Common myeloid progenitor, CD34-positive (primary cell): Measurements from ENCODE around the gene EDNRA.

Experiments used
- CTCF ChIA-PET: fragments of 350-600 bp; sonication (Branson Sonifier 250); formaldehyde crosslinking; loops from one replicate; lab custom pipeline; 2021; ENCODE audit warnings: antibody characterized with exemption; lab: Charles Lee
- POLR2A ChIA-PET: fragments of 350-600 bp; sonication (Branson Sonifier 250); formaldehyde crosslinking; loops from one replicate; lab custom pipeline; 2021; ENCODE audit warnings: antibody characterized with exemption; lab: Charles Lee
- DNase-seq, 3 donors: peaks; one replicate each; pipeline versions ENCODE4 v3.0.0 to v3.0.0-alpha.2; 2013
- H3K27ac ChIP-seq, 2 experiments: 1 replicate in 1 of 2; 2 replicates in 1 of 2; pipeline ENCODE4 v1.7.0; 2013; ENCODE audit warnings: inconsistent platforms in 2 of 2, low read length in 2 of 2, mild to moderate bottlenecking in 2 of 2, low read depth in 1 of 2, moderate library complexity in 1 of 2; ENCODE audit not compliant: severe bottlenecking in 2 of 2, insufficient read depth in 1 of 2, poor library complexity in 1 of 2
- H3K27me3 ChIP-seq, 5 experiments: replicated peaks in 2 of 5; 1 replicate in 3 of 5; 2 replicates in 2 of 5; pipeline versions ENCODE4 v1.6.1 to v1.7.0; 2013; ENCODE audit warnings: low read length in 4 of 5, mild to moderate bottlenecking in 2 of 5, moderate library complexity in 2 of 5, inconsistent platforms in 1 of 5; ENCODE audit not compliant: insufficient read depth in 5 of 5, control insufficient read depth in 4 of 5
- H3K36me3 ChIP-seq, 4 experiments: 1 replicate in 2 of 4; 2 replicates in 2 of 4; pipeline versions ENCODE4 v1.6.1 to v1.7.0; 2013; ENCODE audit warnings: low read length in 3 of 4, control low read depth in 1 of 4, mild to moderate bottlenecking in 1 of 4; ENCODE audit not compliant: control insufficient read depth in 4 of 4, insufficient read depth in 4 of 4
- H3K4me1 ChIP-seq, 4 experiments: 1 replicate in 3 of 4; 2 replicates in 1 of 4; pipeline versions ENCODE4 v1.6.1 to v1.7.1; 2013; ENCODE audit warnings: low read length in 3 of 4, mild to moderate bottlenecking in 3 of 4, control low read depth in 1 of 4, inconsistent platforms in 1 of 4, moderate library complexity in 1 of 4; ENCODE audit not compliant: control insufficient read depth in 4 of 4, insufficient read depth in 4 of 4; ENCODE audit errors: control extremely low read depth in 1 of 4
- H3K4me3 ChIP-seq, 7 experiments: 1 replicate in 4 of 7; 2 replicates in 3 of 7; pipeline versions ENCODE4 v1.5.1 to v1.7.0; 2013; ENCODE audit warnings: mild to moderate bottlenecking in 7 of 7, low read length in 6 of 7, moderate library complexity in 6 of 7, inconsistent platforms in 2 of 7, low read depth in 2 of 7, control low read depth in 1 of 7; ENCODE audit not compliant: insufficient read depth in 4 of 7, control insufficient read depth in 1 of 7; ENCODE audit errors: extremely low read depth in 1 of 7
- H3K9me3 ChIP-seq, 5 experiments: 1 replicate in 4 of 5; 2 replicates in 1 of 5; pipeline versions ENCODE4 v1.6.1 to v1.7.1; 2013; ENCODE audit warnings: low read length in 4 of 5, mild to moderate bottlenecking in 2 of 5, inconsistent platforms in 1 of 5, low read depth in 1 of 5, moderate library complexity in 1 of 5; ENCODE audit not compliant: control insufficient read depth in 4 of 5, insufficient read depth in 2 of 5; ENCODE audit errors: control extremely low read depth in 1 of 5
- WGBS: methylation state at CpG from one replicate; pipeline ENCODE4 v1.1.5; 2013; ENCODE audit not compliant: insufficient coverage; 5-methylcytosine and 5-hydroxymethylcytosine counted together

EDNRA gene

GRCh38 chr4:147463065-147463464 lies 17.8 kb upstream of the EDNRA start:
- DNase-seq, result no peak
- no CpG with 5 or more reads among the region's 4 CpGs for WGBS
- POLR2A ChIA-PET, result no interaction called here
- Histone ChIP-seq H3K36me3 (no peaks in the 10 kb centered on the region), H3K27me3 (no peaks in the 10 kb centered on the region), H3K27ac (no peak overlapping the region), H3K4me1 (no peaks in the 10 kb centered on the region), H3K9me3 (no peaks in the 10 kb centered on the region), H3K4me3 (no peak overlapping the region)
- CTCF ChIA-PET, result no interaction called here

- H3K36me3 ChIP-seq, result no peaks in the 10 kb centered on the region
- H3K27ac ChIP-seq, result no peak overlapping the region
- ChIA-PET POLR2A (no interaction called here), CTCF (no interaction called here)
- no peak overlapping the region for H3K4me3 ChIP-seq
- H3K4me1 ChIP-seq, result no peaks in the 10 kb centered on the region
- DNase-seq, result no peak
- H3K9me3 ChIP-seq, result no peaks in the 10 kb centered on the region
- H3K27me3 ChIP-seq, result no peaks in the 10 kb centered on the region
- 93% methylated on average over 2 of the region's 2 CpGs for WGBS
Measured at GRCh38 chr4:147465461-147465860, 15.4 kb upstream of the EDNRA start.

- H3K27ac ChIP-seq, result no peak overlapping the region
- ChIA-PET POLR2A (no interaction called here), CTCF (no interaction called here)
- H3K36me3 ChIP-seq, result no peaks in the 10 kb centered on the region
- H3K4me3 ChIP-seq, result no peak overlapping the region
- DNase-seq, result no peak
- peaks cover 11 to 40% (median 24%) of the 10 kb centered on the region in 5 experiments for H3K27me3 ChIP-seq
- peaks cover 0 to 10% (median 3%) of the 10 kb centered on the region in 5 experiments for H3K9me3 ChIP-seq
- H3K4me1 ChIP-seq, result peaks cover 0 to 6% (median 2%) of the 10 kb centered on the region in 4 experiments
Measured at GRCh38 chr4:147477439-147477838, 3.5 kb upstream of the EDNRA start.

GRCh38 chr4:147479376-147479775 lies 1.5 kb upstream of the EDNRA start:
- POLR2A ChIA-PET, result no interaction called here
- WGBS, result 29% methylated on average over 1 of the region's 2 CpGs
- CTCF ChIA-PET, result interaction anchor here (0.8 kb wide), 1 partner anchor 13 kb away, joined by 3 read pairs; no protein-coding TSS in a partner anchor

GRCh38 chr4:147479786-147480185 lies 1.1 kb upstream of the EDNRA start:
- peaks cover 0 to 10% (median 3%) of the 10 kb centered on the region in 5 experiments for H3K9me3 ChIP-seq
- H3K27ac ChIP-seq, result no peak overlapping the region
- ChIA-PET POLR2A (no interaction called here), CTCF (interaction anchor here (0.8 kb wide), 1 partner anchor 12 kb away, joined by 3 read pairs; no protein-coding TSS in a partner anchor)
- 92% methylated on average over 3 of the region's 5 CpGs for WGBS
- H3K27me3 ChIP-seq, result peaks cover 18 to 51% (median 28%) of the 10 kb centered on the region in 5 experiments
- peaks cover 0 to 6% (median 2%) of the 10 kb centered on the region in 4 experiments for H3K4me1 ChIP-seq
- no peak overlapping the region for H3K4me3 ChIP-seq
- no peaks in the 10 kb centered on the region for H3K36me3 ChIP-seq
- no peak for DNase-seq

More at GRCh38 chr4:147479376-147479775, 1.5 kb upstream of the EDNRA start:
- no peak overlapping the region for H3K27ac ChIP-seq
- H3K4me1 ChIP-seq, result peaks cover 0 to 6% (median 2%) of the 10 kb centered on the region in 4 experiments
- H3K4me3 ChIP-seq, result no peak overlapping the region
- peaks cover 0 to 10% (median 3%) of the 10 kb centered on the region in 5 experiments for H3K9me3 ChIP-seq
- H3K27me3 ChIP-seq, result peaks cover 18 to 49% (median 28%) of the 10 kb centered on the region in 5 experiments
- no peak for DNase-seq
- H3K36me3 ChIP-seq, result no peaks in the 10 kb centered on the region

- Histone ChIP-seq H3K27ac (no peak overlapping the region), H3K9me3 (peaks cover 0 to 10% (median 3%) of the 10 kb centered on the region in 5 experiments), H3K4me3 (peak overlapping the region in 1 of 7 experiments; percentile 24), H3K27me3 (peaks cover 18 to 51% (median 28%) of the 10 kb centered on the region in 5 experiments), H3K4me1 (peaks cover 0 to 6% (median 2%) of the 10 kb centered on the region in 4 experiments), H3K36me3 (no peaks in the 10 kb centered on the region)
- 92% methylated on average over 10 of the region's 11 CpGs for WGBS
- CTCF ChIA-PET, result no interaction called here
- POLR2A ChIA-PET, result no interaction called here
- DNase-seq, result no peak
Measured at GRCh38 chr4:147480502-147480890, 401 bp upstream of the EDNRA start.

GRCh38 chr4:147481577-147482109 lies 746 bp downstream of the EDNRA start:
- Histone ChIP-seq H3K36me3 (no peaks in the 10 kb centered on the region), H3K27ac (no peak overlapping the region), H3K4me1 (peaks cover 0 to 6% (median 2%) of the 10 kb centered on the region in 4 experiments), H3K27me3 (peaks cover 18 to 51% (median 26%) of the 10 kb centered on the region in 5 experiments), H3K4me3 (peak overlapping the region in 1 of 7 experiments; percentile 24), H3K9me3 (peaks cover 0 to 10% (median 3%) of the 10 kb centered on the region in 5 experiments)
- DNase-seq, result no peak
- POLR2A ChIA-PET, result no interaction called here
- CTCF ChIA-PET, result no interaction called here
- 2% methylated on average over 9 of the region's 13 CpGs for WGBS
